ENCODE measurements around the gene GRIK4.

- TF ChIP-seq POLR2A (IDR thresholded peaks at IDR 0.05; ENCODE audit: low read depth, low read length) = no peak
- no peak for TF ChIP-seq CTCF (IDR thresholded peaks at IDR 0.05; ENCODE audit: extremely low read depth in 1 of 2, insufficient read depth in 1 of 2, low read depth in 1 of 2, low read length in 2 of 2)
- no peak for TF ChIP-seq EZH2 (IDR thresholded peaks at IDR 0.05; ENCODE audit: borderline replicate concordance, low read depth, low read length, severe bottlenecking)
- no peak for TF ChIP-seq POLR2AphosphoS5 (IDR thresholded peaks at IDR 0.05; ENCODE audit: insufficient read depth, low read depth, low read length)
- TF ChIP-seq MAX (IDR thresholded peaks at IDR 0.05; ENCODE audit: insufficient read depth, insufficient read length) = no peak
- no peak for TF ChIP-seq MYC (IDR thresholded peaks at IDR 0.05; ENCODE audit: low read depth, low read length)
- no peak for TF ChIP-seq GATA2 (IDR thresholded peaks at IDR 0.05; ENCODE audit: insufficient read depth, insufficient read length, low read depth, low read length)
- TF ChIP-seq JUN (IDR thresholded peaks at IDR 0.05; ENCODE audit: borderline replicate concordance, insufficient read depth, insufficient read length, low read depth) = peak; percentile 19
Observed at GRCh38 chr11:120612513-120613263, 101.1 kb downstream of the GRIK4 start.
